ENCODE measurements around the gene PLD2.

GRCh38 chr17:4851084-4851483 lies 44.1 kb downstream of the PLD2 start:
- TF ChIP-seq CTCF (IDR thresholded peaks at IDR 0.05) (no peak), POLR2A (IDR thresholded peaks at IDR 0.05) (no peak)

Measured in right lobe of liver (tissue), 4 donors.